Measurements from ENCODE around the gene ZBTB7C. TPM values are rescaled to one million over a fixed set of nuclear protein-coding genes. Genes with fewer than 3 reads are reported as not detected.

The ZBTB7C gene
- total and polyA plus RNA-seq, 2 of the 8 experiments (the other 6 are each of a cell fraction or from before 2014, with no cell fraction given), result 0.15 to 0.45 TPM

DNA sequence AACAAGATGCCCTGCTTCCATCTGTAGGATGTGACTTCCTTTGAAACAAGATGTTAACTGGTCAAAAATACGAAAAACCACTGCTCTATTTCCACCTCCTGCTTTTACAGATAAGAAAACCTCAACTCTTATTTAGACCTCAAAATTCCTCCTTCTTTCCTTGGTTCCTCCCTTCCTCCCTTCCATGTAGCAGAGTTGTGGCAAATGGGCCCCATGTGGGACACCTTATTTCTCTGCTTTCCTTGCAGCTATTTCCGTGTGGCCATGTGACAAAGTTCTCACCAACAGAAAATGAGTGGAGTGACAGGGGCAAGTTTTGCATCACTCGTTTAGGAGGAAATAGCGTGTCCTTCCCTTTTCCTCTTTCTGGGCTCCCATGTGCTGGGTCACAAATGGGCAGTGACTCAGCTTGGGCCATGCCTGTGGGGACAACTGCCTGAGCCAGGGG is 409.4 kb downstream of the ZBTB7C start:
- Histone ChIP-seq H2BK20ac (ENCODE audit: low read length) (no peak overlapping the region), H2BK15ac (ENCODE audit: low read length) (0 out of 2 replicates have a peak overlapping the region, but pooled peaks have one; percentile 61), H4K8ac (ENCODE audit: extremely low read depth, insufficient read depth, low read length) (no peak overlapping the region), H3K18ac (ENCODE audit: extremely low read depth, low read length) (no peak overlapping the region), H3K4me3 (ENCODE audit: extremely low read depth in 1 of 4, insufficient read depth in 2 of 4, low read depth in 3 of 4, low read length in 4 of 4) (no peak overlapping the region), H2BK120ac (replicated peaks; ENCODE audit: low read depth, low read length) (no peak overlapping the region), H2BK12ac (ENCODE audit: low read depth, low read length) (no peak overlapping the region), H3K27ac (ENCODE audit: low read depth, low read length) (no peak overlapping the region), H2AFZ (ENCODE audit: low read length) (no peak overlapping the region), H4K20me1 (replicated peaks in 1 of 2; ENCODE audit: control insufficient read depth in 1 of 2, insufficient read depth in 2 of 2, low read length in 2 of 2) (no peaks in the 10 kb centered on the region), H3K56ac (replicated peaks; ENCODE audit: insufficient read length, low read depth, low read length) (no peak overlapping the region), H3K23me2 (ENCODE audit: low read depth, low read length) (no peaks in the 10 kb centered on the region), H2BK5ac (ENCODE audit: low read depth, low read length) (no peak overlapping the region), H3K9ac (replicated peaks in 1 of 4; ENCODE audit: extremely low read depth in 1 of 4, low read depth in 3 of 4, low read length in 3 of 4) (no peak overlapping the region), H3K23ac (ENCODE audit: insufficient read length) (no peak overlapping the region), H3K4me1 (replicated peaks in 1 of 4; ENCODE audit: control insufficient read depth in 3 of 4, insufficient read depth in 4 of 4, low read length in 3 of 4) (no peaks in the 10 kb centered on the region; a peak in 1 of 7 replicates), H4K5ac (ENCODE audit: insufficient read length, low read depth, low read length) (no peak overlapping the region), H3K79me2 (ENCODE audit: control insufficient read depth in 1 of 2, insufficient read depth in 2 of 2, low read length in 2 of 2) (no peaks in the 10 kb centered on the region), H4K91ac (replicated peaks; ENCODE audit: insufficient read length, low read length) (no peak overlapping the region), H3K27me3 (replicated peaks in 1 of 4; ENCODE audit: control insufficient read depth in 3 of 4, extremely low read depth in 1 of 4, insufficient read depth in 3 of 4, low read length in 3 of 4) (no peaks in the 10 kb centered on the region), H3K79me1 (ENCODE audit: low read depth, low read length) (no peaks in the 10 kb centered on the region; the same call in 1 of the 2 replicates), H3K9me3 (ENCODE audit: insufficient read depth in 2 of 2, low read depth in 1 of 2, low read length in 1 of 2) (peaks cover 4 to 5% of the 10 kb centered on the region in 2 experiments; a peak in 2 of 4 replicates), H3K4me2 (ENCODE audit: insufficient read depth in 1 of 2, low read depth in 2 of 2, low read length in 2 of 2) (no peak overlapping the region), H3K14ac (ENCODE audit: insufficient read length) (no peak overlapping the region), H3K4ac (replicated peaks; ENCODE audit: insufficient read length, low read depth, low read length) (no peak overlapping the region), H3K36me3 (ENCODE audit: control insufficient read depth in 2 of 4, insufficient read depth in 4 of 4, low read length in 3 of 4) (no peaks in the 10 kb centered on the region), H2AK5ac (ENCODE audit: low read depth, low read length) (no peak overlapping the region)
- TF ChIP-seq, protein P1, sequence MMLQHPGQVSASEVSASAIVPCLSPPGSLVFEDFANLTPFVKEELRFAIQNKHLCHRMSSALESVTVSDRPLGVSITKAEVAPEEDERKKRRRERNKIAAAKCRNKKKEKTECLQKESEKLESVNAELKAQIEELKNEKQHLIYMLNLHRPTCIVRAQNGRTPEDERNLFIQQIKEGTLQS (IDR thresholded peaks at IDR 0.05; ENCODE audit: insufficient read depth, low read depth, low read length), result no peak
- TF ChIP-seq TAF1 (IDR thresholded peaks at IDR 0.05; ENCODE audit: low read depth, low read length), result no peak
- TF ChIP-seq TEAD4 (IDR thresholded peaks at IDR 0.05; ENCODE audit: low read depth, low read length), result no peak
- TF ChIP-seq, protein P2, sequence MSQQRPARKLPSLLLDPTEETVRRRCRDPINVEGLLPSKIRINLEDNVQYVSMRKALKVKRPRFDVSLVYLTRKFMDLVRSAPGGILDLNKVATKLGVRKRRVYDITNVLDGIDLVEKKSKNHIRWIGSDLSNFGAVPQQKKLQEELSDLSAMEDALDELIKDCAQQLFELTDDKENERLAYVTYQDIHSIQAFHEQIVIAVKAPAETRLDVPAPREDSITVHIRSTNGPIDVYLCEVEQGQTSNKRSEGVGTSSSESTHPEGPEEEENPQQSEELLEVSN (IDR thresholded peaks at IDR 0.05), result no peak
- no peak for TF ChIP-seq BACH1 (IDR thresholded peaks at IDR 0.05; ENCODE audit: low read length)
- no peak for TF ChIP-seq RXRA (IDR thresholded peaks at IDR 0.05; ENCODE audit: insufficient read depth, low read depth, low read length)
- WGBS, 2 experiments (ENCODE audit: extremely low coverage in 1 of 2, insufficient coverage in 1 of 2, insufficient read length in 1 of 2, insufficient replicate concordance in 2 of 2, low coverage in 1 of 2, low lambda C conversion rate in 2 of 2, missing lambda C conversion rate in 1 of 2), result 81% methylated on average over 4 of the region's 4 CpGs; no CpG with 5 or more reads in 1 of the 2 experiments
- DNase-seq (ENCODE audit: low read depth in 1 of 2, low spot score in 2 of 2), result no peak
- FAIRE-seq, result no peak
- POLR2A ChIA-PET (ENCODE audit: partially characterized antibody), result no interaction called here
- CTCF ChIA-PET (ENCODE audit: partially characterized antibody), result interaction anchor here (1.1 to 6.6 kb wide), 4 partner anchors 8 to 63 kb away, joined by 3 to 117 read pairs (median 18); no protein-coding TSS in a partner anchor
